Measurements from ENCODE around the gene SLC25A22.

Gene SLC25A22

DNA sequence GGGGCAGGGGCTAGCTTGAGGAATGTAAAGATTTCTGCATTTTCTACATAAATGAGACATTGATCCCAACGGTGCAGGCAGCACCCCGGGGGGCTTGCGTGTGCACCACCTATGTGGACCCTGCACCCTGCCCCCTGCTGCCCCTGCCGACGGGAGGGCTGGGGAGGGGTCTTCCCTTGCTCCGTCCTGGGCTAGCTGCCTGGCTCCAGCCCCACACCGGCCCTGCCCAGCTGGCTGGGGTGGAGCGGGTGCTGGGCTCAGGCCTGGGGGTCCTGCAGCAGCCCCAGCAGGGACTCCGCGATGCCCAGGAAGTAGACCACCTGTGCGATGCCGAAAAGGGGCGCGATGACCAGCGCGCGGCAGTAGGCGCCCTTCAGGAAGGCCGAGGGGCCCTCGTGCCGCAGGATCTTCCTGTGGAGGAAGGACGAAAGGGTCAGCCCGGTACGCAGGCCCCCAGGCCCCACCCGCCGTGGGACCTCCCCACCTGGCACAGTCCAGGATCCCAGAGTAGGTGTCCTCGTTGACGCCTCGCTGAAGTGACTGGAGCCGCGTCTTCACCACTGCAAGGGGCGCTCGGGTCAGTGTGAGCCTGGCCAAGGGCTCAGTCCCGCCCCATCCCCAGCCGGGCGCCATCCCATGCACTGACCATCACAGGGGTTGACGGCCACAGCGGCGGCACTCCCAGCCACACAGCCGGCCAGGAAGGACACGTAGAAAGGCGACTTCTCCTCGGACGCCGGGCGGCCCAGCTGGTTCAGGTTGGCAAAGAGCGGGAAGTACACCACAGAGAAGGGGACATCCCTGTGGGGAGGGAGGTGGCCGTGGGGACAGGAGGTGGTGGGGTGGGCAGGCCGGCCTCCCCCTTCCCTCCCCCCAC lies 6.2 kb downstream of the SLC25A22 start:
- DNase-seq (ENCODE audit: extremely low read depth in 1 of 2, low read depth in 1 of 2) = no peak

DNA sequence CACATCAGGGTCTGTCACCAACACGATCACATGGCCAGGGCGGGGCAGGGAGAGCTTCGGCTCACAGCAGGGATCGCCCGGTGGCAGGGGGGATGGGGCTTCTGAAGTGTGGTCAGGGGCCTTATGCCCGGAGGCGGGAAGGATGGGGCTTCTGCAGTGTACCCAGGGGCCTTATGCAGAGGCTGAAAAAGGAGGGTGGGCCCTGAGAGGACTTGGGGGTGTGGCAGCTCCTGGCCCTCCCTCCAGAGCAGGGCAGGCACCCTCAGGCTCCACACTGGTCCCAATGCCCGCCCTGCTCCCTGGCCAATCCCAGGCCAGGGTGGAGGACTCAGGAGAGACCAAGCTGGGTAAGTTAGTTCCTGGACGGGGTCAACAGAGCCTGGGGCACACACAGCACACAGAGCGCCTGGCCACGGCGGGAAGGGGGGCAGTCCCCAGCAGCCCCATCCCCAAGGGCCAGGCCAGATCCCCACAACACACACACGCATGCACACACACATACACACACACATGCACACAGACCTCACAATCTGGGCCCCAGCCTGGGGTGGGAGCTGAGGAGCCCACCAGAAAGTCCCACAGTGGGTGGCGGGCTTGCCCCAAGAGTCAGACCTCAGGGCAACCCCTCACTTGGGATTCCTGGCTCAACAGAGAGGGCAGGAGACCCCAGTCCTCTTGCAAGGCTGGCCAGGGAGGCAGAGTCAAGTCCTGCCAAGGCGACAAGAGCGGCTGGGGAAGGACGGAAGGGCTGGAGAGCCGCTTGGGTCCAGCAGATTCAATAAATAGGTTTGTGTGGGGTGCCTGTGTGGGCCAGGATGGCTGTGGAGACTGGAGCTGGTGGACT lies 7.1 kb downstream of the SLC25A22 start:
- DNase-seq (ENCODE audit: extremely low read depth in 1 of 2, low read depth in 1 of 2) = no peak

DNA sequence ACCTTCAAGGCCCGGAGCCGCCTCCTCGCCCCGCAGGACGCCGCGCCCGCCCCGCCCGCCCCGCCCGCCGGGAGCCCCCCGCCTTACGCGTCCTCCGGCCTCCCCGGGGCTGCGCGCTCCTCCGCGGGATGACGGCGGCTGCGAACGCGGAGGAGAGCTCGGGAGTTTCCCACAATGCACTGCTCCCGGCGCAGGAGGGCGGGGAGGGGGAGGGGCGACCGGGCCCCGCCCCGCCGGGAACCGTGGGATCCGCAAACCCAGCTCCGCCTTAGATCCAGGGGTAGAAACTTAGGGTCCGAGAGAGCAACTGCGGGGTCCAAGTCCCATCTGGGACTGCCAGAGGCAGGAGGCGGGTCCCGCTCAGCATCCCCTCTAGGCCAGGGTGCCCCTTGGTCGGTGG lies 8.1 kb downstream of the SLC25A22 start, which contains the start of gene CEND1:
Gene CEND1, minus strand, starts transcription at position 148 of the 400 bp plus-strand sequence. CDS start 1,514 bp downstream, outside the sequence.
- DNase-seq (ENCODE audit: extremely low read depth in 1 of 2, low read depth in 1 of 2) = no peak

DNA sequence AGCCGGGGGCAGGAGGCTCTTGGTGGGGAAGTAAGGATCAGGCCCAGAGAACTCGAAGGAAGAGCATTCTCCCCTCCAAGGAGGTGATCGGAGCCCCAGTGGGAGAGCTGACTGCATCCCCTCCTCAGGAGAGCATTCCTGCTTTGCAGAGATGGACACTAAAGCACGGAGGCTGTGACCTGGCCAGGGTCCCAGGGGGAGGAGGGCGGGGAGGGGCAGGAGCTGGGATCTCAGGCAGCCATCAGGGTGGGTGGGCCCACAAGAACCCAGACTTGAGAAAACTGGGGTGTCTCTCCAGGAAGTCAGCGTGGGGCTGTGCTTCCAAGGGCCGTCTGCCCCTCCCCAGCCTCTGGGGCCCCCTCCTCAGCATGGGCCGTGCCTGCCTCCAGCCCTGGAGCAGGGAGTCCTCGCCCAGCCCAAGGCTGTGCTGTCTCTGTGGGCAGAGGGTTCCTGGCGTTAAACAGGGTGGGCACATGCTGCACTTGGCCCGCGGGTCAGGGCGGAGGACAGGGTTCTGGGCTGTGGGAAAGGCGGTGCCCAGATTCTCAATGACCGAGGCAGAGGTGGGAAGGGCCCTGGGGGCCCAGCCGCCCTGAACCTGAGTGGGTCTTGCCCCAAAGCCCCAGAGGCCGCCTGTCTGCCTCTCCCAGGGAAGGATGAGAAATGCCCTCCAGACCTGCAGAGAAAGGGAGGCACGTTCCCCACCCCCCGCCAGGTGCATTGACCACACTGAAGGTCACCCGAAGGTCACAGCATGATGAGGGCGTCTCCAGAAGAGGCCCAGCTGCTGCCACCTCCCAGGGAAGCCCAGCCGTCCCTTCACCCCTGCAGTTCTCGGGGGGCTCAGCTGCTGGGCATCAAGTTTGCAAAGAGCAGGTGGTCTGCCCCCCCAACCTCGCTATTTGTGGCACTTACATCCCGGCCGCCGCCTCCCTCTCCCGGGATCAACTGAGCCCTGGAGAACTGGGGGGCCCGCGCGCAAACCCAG lies 8.8 kb downstream of the SLC25A22 start:
- no peak for DNase-seq (ENCODE audit: extremely low read depth in 1 of 2, low read depth in 1 of 2)

DNA sequence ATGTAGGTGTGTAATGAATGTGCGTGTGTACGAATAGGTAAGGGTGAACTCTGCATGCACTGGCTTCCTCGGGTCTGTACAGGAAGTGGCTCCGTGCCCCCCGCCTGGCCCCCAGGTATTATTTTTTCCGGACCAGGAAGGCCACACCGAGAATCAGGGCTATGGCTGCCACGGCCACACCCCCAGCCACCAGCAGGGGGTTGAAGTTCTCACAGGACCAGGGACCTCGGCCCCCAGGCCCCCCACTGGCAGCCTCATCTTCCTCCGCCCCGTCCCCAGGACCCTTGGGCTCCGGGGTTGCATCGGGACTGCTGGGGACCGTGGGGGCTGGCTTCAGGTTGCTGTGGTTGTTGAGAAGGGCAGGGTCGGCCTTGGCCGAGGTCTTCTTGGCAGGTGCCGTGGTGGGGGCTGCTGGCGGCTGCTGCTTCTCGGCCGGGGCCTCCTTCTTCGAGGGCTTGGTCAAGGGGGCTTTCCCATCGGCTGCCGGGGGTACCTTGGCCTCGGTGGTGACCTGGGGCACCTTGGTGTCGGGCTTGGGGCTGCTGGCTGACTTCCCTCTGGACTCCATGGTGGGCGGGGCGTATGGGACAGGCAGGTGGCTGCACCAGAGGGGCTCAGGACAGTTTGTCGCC lies 10.0 kb downstream of the SLC25A22 start:
- DNase-seq (ENCODE audit: extremely low read depth in 1 of 2, low read depth in 1 of 2) = no peak

DNA sequence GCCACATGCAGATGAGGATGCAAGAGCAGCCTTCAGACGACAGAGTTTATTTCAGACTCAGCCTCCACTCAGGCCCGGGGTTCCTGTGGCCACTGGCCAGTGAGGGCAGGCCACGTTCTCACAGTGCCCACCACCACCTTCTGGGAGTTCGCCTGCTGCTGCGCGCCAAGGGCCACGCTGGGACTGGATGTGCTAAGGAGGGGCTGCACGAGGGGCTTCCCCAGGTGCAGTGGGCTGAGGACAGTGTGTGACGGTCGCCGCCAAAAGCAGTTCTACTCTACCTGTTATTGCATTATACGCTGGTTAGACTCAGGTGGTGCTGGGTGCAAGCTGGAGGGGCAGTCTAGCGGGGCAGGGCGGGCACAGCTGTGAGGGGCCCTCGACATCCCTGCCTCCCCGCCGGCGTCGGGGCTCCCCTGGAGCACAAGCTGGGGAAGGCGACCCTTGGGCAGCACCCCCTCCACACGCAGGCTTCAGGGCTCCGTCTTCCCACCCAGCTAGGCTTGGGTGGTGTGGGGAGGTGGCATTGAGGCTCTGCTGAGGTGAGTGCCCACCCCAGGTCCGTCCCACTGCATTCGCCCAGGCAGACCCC lies 10.9 kb downstream of the SLC25A22 start:
- DNase-seq (ENCODE audit: extremely low read depth in 1 of 2, low read depth in 1 of 2) = no peak

DNA sequence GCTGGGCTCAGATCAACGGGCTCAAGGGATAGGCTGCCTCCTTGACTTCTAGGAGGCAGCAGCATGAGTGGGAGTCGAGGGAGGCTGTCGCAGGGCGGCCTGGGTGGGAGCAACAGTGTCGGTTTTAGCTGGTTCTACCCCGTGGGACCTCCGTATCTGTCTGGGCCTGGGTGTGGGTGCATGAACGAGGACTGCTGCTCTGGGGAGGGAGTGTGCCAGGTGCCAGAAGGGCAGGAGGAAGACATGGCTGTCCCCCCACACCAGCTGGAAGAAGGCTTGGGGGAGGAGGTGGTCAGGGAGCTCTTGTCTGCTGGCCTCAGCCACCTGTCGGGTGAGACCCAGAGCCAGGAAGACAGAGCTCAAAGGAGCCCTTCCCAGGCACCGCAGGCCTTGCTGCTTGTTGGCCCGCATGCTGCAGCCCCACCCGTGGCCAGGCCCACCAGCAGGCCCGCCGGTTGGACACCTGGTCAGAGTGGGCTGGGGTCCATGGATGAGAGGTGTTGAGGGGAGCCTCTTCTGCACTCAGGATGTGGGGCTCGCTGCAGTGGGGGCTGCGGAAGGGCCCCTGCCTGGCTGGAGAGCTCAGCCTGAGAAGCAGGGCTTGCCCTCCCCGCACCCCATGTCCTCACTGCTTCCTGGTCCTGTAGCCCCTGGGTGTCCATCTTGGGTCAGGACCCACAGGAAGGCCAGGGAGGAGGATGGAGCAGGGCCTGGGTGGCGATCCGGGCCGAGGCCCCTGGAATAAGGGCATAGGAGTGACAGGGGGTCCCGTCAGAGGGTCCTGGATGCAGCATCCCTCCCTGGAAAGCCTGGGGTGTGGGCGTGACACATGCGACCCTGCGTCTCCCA lies 11.6 kb downstream of the SLC25A22 start:
- no peak for DNase-seq (ENCODE audit: extremely low read depth in 1 of 2, low read depth in 1 of 2)

DNA sequence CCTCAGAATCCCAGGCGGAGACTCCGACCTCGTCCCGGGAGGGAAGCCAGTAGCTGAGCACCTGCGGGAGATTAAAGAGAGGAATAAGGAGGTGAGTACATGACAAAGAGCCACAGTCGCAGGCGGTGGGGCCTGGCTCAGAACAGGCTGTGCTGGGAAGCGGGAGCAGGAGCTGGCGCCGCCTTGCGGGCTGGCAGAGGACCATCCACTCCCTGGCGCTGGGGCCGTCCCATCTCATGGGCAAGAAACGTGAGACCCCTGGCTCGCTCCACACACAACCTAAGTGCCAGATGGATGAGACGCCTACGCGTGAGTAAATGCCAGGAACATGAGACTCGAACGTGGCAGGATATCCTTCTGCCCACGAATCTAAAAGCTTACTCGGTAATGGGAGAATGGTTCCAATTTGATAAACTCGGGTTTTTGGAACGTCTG lies 14.5 kb downstream of the SLC25A22 start:
- DNase-seq (ENCODE audit: extremely low read depth in 1 of 2, low read depth in 1 of 2) = no peak

DNA sequence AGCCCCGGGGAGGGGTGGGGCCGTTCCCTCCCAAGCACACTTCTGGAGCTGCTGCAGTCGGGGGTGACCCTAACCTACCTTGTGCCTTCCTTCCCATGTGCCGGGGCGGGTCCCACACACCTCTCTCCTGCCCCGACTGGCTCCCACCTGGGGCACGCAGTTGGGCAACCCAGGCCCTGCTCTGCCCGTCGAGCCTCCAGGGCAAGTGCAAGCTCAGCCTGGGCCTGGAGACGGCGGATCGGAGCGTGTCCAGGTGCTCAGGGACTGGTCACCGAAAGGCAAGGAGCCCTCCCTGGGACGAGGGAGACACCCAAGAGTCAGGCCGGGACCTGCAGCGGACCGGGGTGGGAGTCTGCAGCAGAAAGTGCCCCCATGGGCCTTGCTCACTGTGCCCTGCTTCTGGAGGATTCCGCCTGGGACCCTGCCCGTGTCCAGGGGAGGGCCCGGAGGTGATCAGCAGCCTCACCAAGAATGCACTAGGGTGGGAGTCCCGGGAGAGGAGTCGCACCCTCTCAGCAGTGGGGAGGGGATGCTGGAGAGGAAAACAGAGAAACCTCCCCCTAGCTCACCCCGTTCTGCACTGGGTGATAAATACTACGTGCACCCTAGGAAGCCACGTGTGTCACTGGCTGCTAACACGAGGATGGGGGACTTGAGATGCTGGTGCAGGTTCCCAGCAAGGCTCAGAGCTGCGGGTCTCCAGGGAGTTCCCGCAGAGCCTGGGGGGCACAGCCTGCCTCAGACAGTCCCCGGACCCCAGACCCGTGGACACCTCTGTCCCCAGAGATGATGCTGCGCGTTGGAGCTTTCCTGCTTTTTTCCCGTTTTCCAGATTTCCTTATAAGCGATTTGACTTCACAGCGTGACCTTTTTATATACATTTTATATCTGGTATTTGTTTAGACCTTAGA lies 15.6 kb downstream of the SLC25A22 start:
- DNase-seq (ENCODE audit: extremely low read depth in 1 of 2, low read depth in 1 of 2) = no peak

DNA sequence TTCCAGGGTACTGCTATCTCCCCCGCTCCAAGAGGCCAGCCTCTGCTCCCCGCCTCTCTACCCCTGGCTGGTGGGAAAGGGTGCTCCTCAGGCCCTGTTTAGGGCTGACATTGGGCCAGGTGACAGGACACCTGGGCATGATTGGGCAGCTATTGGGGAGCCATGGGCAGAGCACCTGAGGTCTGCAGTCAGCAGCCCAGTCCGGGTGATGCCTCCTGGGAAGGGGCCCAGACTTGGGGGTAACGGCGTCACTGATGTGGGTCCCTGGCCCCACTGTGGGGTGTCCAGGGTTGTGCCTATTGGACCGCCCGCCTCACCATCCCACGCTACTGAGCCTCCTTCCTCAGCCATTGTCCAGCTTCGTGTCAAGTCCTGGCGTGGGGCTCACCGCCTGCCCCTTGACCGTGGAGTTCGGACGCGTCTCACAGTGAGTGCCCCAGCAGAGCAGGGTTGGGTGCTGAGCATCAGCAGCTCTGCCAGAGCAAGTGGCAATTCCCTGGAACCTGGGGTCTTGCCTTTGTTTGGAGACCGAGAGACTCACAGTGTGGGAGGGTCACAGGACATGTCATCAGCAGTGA lies 18.0 kb downstream of the SLC25A22 start:
- no peak for DNase-seq (ENCODE audit: extremely low read depth in 1 of 2, low read depth in 1 of 2)

DNA sequence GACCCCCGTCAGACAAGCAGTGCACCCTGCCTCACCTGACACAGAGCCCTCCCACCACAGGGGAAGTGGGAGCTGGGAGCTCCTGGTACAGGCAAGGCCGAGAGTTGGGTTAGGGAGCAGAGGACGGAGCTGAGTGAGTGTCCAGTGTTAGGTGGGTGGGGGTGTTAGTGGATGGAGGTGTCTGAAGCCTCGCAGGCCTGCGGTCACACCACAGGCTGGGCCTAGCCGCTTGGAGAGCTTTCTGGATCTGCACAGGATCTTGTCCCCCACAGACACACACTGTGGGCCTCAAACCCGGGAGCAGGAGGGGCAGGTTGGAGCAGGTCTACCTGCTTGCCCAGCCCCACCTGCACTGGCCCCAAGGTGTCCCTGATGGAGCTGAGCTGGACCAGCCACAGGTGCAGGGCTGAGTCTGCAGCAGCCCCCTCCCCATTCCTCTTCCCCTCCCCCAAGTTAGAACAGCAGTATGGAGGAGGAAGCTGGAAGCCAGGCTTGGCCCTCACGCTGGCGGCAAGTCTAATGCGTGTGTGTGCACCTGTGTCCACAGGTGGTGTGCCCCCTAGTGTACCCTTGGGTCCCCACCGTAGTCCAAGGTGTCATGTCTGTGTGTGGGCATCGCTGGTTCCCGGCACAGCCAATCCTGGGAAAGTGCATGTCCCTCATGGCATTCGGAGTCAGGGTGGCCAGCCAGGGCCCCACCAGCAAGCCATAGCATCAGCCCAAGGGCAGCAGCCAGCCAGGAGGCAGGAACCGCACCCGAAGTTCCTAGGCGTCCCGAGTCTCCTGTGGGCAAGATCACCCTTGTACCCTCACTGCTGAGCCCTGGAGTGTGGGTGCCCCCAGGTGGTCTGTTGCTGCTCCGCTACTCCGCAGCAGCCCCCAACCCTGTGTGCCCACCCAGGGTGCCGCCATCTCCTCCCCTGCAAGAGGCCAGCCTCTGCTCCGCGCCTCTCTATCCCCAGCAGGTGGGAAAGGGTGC lies 18.8 kb downstream of the SLC25A22 start:
- no peak for DNase-seq (ENCODE audit: extremely low read depth in 1 of 2, low read depth in 1 of 2)

DNA sequence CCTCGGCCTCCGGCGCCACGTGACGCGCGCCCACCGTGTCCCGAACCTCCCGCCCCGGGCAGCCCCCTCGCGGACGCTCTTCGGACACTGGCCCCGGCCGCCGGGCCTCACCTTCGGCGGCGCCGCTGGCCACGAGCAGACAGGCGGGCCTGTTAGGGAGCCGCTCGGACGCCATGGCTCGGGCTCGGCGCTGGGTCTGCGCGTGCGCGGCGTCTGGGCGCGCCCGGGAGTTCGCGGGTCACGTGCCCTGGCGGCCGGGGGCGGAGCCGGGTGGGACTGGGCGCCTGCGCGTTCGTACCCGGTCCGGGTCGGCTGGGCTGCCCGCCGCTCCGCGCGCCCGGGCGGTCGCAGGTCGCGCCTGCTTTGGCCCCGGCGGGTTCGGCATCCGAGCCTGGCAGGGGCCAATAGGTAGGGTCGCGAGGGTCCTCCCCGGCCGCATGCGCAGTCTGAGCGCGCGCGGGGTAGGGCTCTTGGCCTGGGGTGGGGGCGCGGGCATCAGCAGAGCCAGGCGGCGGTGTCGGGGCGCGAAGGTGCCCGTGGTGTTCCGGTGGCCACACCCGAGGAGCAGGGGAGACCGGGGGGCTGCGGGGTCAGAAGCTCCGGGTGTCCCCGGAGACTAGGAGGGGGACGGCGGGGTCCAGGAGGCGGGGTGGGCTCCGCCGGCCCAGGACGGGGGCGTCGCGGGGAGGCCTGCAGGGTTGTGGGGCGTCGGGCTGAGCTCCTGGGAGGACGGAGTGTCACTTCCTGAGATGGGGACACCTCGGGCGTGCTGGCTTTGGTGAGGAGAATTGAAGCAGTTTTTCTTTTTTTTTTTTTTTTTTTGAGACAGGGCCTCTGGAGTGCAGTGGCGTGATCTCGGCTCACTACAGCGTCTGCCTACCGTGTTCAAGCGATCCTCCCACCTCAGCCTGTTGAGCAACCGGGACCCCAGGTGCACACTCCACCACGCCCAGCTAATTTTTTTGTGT lies 20.5 kb downstream of the SLC25A22 start, which contains the start of gene GATD1:
Gene GATD1, minus strand, starts transcription at position 200 of the 968 bp plus-strand sequence. Its CDS starts 25 bp downstream, at position 175.
- peak; percentile 84 to 89 for DNase-seq (ENCODE audit: extremely low read depth in 1 of 2, low read depth in 1 of 2)

DNA sequence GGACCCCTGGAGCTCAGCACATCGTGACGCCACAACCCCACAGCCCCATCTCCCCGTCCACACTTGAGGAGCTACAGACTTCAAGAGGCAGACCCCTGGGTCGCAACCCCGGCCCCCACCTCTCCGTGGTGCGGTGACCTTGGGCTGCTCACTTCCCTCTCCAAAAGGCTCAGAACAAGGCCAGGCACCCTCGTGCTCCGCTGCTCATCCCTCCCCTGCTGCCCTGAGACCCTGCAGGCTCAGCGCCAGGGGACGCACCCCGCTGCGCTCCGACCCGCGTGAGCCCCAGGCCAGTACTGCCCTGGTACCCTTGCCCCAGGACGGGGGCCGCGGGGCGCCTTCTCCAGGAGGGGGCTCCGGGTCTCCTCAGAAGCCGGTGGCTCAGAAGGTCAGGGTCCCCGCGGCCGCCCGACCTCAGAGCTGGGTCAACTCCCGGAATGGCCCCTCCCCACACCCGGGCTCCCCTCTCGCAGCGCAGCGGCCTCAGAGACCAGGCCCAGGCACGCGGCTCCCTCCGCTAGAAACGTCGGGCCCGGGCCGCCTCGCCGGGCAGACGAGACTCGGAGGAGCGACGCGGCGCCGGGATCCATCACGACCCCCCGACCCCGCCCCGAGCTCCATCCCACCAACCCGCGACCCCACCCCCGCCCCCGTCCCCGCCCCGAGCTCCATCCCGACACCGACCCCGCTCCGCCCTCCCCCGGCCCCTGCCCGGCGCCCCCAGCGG lies 21.4 kb downstream of the SLC25A22 start:
- no peak for DNase-seq (ENCODE audit: extremely low read depth in 1 of 2, low read depth in 1 of 2)

DNA sequence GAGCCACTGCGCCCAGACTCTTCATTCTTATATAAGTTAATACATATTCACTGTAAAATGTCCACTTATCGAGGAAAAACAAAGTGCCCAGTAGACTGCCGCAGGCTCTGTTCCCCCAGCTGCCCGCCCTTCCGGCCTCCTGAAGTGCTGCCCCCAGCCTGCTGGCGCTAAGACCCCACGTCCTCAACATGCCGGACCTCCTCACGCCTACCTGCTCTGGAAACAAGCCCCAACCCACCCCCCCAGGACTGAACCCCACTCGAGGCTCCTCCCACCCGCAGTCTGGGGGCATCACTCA lies 21.9 kb downstream of the SLC25A22 start:
- no peak for DNase-seq (ENCODE audit: extremely low read depth in 1 of 2, low read depth in 1 of 2)

All from stimulated activated CD8-positive, alpha-beta memory T cell treated with anti-CD3 and anti-CD28 coated beads, Interleukin-7, amount 100 ng/mL, for 48 hours (primary cell).